AG09309 (cell line): ENCODE results near the gene CDH20.

Source experiments
- DNase-seq: peaks from one replicate; pipeline ENCODE4 v3.0.0-alpha.2; 2010; ENCODE audit warnings: low read depth
- H3K4me3 ChIP-seq: 2 replicates; pipeline ENCODE4 v1.5.1; 2011; ENCODE audit warnings: mild to moderate bottlenecking, low read depth, low read length, moderate library complexity; ENCODE audit not compliant: control insufficient read depth
- TF ChIP-seq, protein P1 (sequence below): IDR thresholded peaks from 2 replicates; pipeline ENCODE4 v1.5.1; 2011; ENCODE audit warnings: mild to moderate bottlenecking, low read depth, low read length, inconsistent platforms; ENCODE audit not compliant: insufficient read depth, control insufficient read depth; ENCODE audit errors: missing control alignments

The CDH20 gene

DNA sequence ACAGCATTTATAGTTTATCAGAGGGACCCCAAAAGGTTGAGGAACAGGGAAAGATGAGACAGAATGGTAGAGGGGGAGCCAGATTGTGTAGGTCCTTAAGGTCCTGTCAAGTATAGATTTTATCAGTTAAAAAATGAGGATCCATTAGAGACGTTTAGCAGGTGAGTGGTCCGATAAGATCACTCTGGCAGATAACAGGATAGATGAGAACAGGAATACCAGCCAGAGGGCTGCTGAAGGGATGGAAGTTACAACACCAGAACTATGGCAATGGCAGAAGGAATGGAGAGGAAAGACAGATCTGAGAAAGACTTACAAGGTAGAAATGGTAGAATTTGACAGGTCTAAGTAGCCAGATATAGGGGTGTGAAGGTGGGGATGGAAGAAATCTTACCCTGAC lies 141.7 kb downstream of the CDH20 start:
- TF ChIP-seq, protein P1, sequence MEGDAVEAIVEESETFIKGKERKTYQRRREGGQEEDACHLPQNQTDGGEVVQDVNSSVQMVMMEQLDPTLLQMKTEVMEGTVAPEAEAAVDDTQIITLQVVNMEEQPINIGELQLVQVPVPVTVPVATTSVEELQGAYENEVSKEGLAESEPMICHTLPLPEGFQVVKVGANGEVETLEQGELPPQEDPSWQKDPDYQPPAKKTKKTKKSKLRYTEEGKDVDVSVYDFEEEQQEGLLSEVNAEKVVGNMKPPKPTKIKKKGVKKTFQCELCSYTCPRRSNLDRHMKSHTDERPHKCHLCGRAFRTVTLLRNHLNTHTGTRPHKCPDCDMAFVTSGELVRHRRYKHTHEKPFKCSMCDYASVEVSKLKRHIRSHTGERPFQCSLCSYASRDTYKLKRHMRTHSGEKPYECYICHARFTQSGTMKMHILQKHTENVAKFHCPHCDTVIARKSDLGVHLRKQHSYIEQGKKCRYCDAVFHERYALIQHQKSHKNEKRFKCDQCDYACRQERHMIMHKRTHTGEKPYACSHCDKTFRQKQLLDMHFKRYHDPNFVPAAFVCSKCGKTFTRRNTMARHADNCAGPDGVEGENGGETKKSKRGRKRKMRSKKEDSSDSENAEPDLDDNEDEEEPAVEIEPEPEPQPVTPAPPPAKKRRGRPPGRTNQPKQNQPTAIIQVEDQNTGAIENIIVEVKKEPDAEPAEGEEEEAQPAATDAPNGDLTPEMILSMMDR, result no peak
- H3K4me3 ChIP-seq, result no peak overlapping the region
- DNase-seq, result no peak

DNA sequence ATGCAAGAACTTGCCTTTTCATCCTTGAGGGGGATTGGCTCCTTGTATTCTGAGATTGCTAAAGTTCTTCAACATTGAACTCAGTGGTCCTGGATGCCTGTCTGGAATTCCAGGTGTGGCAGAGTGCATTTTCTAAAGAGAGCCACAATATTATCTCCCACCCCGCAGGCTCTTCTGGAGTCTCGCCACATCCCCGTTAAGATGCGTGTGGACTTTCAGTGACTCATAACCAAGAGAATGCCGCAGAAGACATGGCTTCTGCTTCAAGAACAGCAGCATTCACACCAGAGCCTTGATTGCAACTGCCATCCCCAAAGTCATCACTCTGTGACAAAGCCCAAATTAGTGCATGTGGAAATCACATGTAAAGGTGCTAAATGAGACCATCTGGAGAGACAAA lies 142.7 kb downstream of the CDH20 start:
- TF ChIP-seq, protein P1, result no peak
- no peak overlapping the region for H3K4me3 ChIP-seq
- DNase-seq, result no peak

DNA sequence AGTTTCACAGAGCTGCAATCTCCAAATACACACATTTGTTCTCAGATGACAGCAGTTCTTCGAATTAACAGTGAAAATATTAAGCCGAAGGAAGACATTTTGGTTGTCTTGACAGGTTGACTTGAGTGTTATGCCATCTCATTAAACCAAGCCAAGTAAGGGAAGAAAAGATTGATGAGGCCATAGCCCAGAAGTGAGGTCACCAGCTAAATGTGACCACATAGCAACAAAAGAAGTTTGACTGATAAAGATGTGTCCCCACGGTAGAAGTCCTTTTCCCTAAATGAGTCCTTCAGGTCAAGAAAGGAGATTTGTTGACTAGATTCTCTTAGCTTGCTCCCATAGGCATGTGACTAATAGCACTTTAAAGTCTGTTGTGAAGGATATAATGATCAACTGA lies 156.1 kb downstream of the CDH20 start:
- no peak for DNase-seq
- no peak overlapping the region for H3K4me3 ChIP-seq
- TF ChIP-seq, protein P1, result no peak

DNA sequence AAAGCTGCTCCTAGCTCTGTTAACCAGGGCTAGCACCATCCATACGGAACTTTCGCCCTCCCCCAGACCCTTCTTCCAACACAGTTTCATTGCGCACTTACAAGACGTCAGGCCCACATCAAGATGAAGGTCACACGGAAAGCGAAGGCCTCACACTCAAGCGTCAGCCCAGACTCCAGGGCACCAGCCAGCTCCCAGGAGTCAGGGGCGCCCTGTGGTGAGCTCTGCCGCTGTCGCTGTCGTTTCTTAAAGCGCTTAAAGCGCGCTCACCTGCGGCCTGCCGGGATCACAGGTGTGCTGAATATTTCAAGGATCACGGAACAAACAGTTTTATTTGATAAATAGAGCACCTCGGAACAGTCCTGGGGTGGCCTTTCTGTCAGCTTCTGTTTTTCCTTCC lies 163.1 kb downstream of the CDH20 start:
- DNase-seq, result no peak
- no peak overlapping the region for H3K4me3 ChIP-seq
- TF ChIP-seq, protein P1, result no peak

DNA sequence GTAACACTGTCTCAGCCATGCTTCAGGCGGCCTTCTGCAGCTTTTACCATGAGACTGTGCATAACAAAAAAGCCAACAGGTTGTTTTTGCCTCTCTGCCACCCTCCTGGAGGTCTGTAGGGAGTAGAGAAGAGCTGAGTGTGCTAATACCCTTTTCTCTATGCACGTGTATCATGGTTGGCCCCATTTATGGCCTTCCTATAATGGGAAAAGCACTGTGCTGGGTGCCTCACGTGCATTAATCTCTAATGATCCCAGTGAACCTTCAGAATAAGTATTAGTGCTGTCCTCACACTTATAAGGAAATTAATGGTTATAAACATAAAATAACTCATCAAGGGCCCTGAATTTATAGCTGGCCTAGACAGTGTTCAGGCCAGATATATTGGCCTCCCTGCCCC lies 164.2 kb downstream of the CDH20 start:
- DNase-seq, result no peak
- TF ChIP-seq, protein P1, result no peak

DNA sequence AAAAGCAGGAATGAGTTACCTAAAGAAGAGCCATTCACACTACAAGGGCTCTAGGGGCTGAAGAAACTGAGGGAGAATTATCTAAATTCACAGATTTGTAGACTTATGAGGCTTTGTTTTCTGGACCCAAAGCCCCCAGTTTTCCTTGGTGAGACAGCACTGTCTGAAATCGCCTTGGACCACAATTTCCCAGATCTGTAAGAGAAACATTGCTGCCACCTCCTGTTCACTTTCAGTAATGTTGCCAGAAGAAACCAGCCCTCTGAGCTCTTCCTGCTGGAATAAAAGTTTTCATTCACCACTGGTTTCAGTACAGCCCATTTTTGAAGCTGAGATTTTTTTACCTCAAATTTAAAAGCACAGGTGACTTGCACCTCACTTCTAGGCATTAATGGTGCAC lies 169.2 kb downstream of the CDH20 start:
- TF ChIP-seq, protein P1, result peak; percentile 76
- H3K4me3 ChIP-seq, result no peak overlapping the region
- peak; percentile 41 for DNase-seq

More for the DNA sequence above, 164.2 kb downstream of the CDH20 start:
- H3K4me3 ChIP-seq, result no peak overlapping the region

DNA sequence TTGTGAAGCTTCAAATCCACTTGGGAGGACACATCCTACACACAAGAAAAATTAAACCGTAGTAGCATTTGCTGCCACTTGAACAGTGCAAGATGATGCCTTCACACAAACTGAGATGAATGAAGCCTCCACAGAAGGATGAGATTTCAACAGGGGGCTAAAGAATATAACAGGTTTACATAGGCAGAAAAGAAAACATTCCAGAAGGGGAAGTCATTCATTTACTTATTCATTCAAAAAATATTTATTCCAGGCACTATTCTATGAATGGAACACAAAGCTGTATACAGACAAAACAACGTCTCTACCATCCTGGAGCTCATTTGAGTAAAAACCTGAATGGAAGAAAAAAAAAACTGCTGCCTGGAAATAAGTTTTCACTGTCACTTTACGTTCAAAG lies 170.5 kb downstream of the CDH20 start:
- TF ChIP-seq, protein P1, result no peak
- no peak for DNase-seq
- H3K4me3 ChIP-seq, result no peak overlapping the region
